MM.1S (cell line): Measurements from ENCODE around the gene P2RX6.
"Not testable (repeated sequence)": the region's sequence is repeated elsewhere in the genome, so short reads cannot be mapped to it uniquely, and the experiment has no call there.

ENCODE experiments used
- DNase-seq: peaks from one replicate; pipeline ENCODE4 v3.0.0-alpha.2; 2015
- H2AFZ ChIP-seq: fragments of 300-600 bp; sonication (generic); 2 replicates; pipeline ENCODE4 v1.6.0; 2016; ENCODE audit warnings: antibody characterized with exemption, low read length
- H3F3A ChIP-seq: fragments of 300-600 bp; sonication (generic); 2 replicates; pipeline ENCODE4 v1.6.1; 2016; ENCODE audit warnings: mild to moderate bottlenecking, antibody characterized with exemption, low read length, moderate library complexity, mixed read lengths; ENCODE audit not compliant: insufficient read depth
- H3K27ac ChIP-seq: fragments of 300-600 bp; sonication (generic); 2 replicates; pipeline ENCODE4 v1.5.1; 2016; ENCODE audit warnings: mild to moderate bottlenecking, low read length
- H3K27me3 ChIP-seq: fragments of 300-600 bp; sonication (generic); replicated peaks from 2 replicates; pipeline ENCODE4 v1.6.0; 2016; ENCODE audit warnings: low read length; ENCODE audit not compliant: insufficient read depth
- H3K36me3 ChIP-seq: fragments of 300-600 bp; sonication (generic); replicated peaks from 2 replicates; pipeline ENCODE4 v1.6.1; 2016; ENCODE audit warnings: mild to moderate bottlenecking, low read length, mixed read lengths; ENCODE audit not compliant: insufficient read depth
- H3K4me1 ChIP-seq: fragments of 300-600 bp; sonication (generic); 2 replicates; pipeline ENCODE4 v1.6.1; 2016; ENCODE audit warnings: low read length, mixed read lengths
- H3K4me2 ChIP-seq: fragments of 300-600 bp; sonication (generic); 2 replicates; pipeline ENCODE4 v1.6.0; 2016; ENCODE audit warnings: low read depth, low read length
- H3K4me3 ChIP-seq: fragments of 300-600 bp; sonication (generic); 2 replicates; pipeline ENCODE4 v1.5.1; 2016; ENCODE audit warnings: low read length, mixed read lengths
- H3K79me2 ChIP-seq: fragments of 300-600 bp; sonication (generic); 2 replicates; pipeline ENCODE4 v1.6.1; 2016; ENCODE audit warnings: mixed run types, low read length, mixed read lengths
- H3K9ac ChIP-seq: fragments of 300-600 bp; sonication (generic); 2 replicates; pipeline ENCODE4 v1.6.1; 2016; ENCODE audit warnings: low read length, mixed read lengths
- H3K9me2 ChIP-seq: fragments of 300-600 bp; sonication (generic); replicated peaks from 2 replicates; pipeline ENCODE4 v1.6.1; 2016; ENCODE audit warnings: mild to moderate bottlenecking, low read length, mixed read lengths; ENCODE audit not compliant: insufficient read depth
- H3K9me3 ChIP-seq: fragments of 300-600 bp; sonication (generic); replicated peaks from 2 replicates; pipeline ENCODE4 v1.6.1; 2016; ENCODE audit warnings: mild to moderate bottlenecking, low read length, mixed read lengths; ENCODE audit not compliant: insufficient read depth
- H4K20me1 ChIP-seq: fragments of 300-600 bp; sonication (generic); 2 replicates; pipeline ENCODE4 v1.6.1; 2016; ENCODE audit warnings: mild to moderate bottlenecking, low read length, moderate library complexity, mixed read lengths; ENCODE audit not compliant: insufficient read depth
- CTCF ChIP-seq: fragments of 300-600 bp; sonication (generic); IDR thresholded peaks from 2 replicates; pipeline ENCODE4 v1.5.1; 2016; ENCODE audit warnings: antibody characterized with exemption, low read length, mixed read lengths
- EZH2 ChIP-seq: fragments of 300-600 bp; sonication (generic); optimal IDR thresholded peaks from 2 replicates; pipeline ENCODE3; 2017; ENCODE audit warnings: low read depth, mild to moderate bottlenecking, antibody characterized with exemption, low read length, mixed read lengths
- EZH2phosphoT487 ChIP-seq: fragments of 300-600 bp; sonication (generic); IDR thresholded peaks from 2 replicates; pipeline ENCODE4 v1.6.1; 2018; ENCODE audit warnings: antibody characterized with exemption, low read length

The P2RX6 gene

GRCh38 chr22:20967697-20968211 is 47.2 kb upstream of the P2RX6 start:
- Histone ChIP-seq H3K4me2 (no peak overlapping the region), H3K4me1 (peaks cover 10% of the 10 kb centered on the region), H4K20me1 (no peaks in the 10 kb centered on the region), H3F3A (no peaks in the 10 kb centered on the region), H3K27me3 (peaks cover 12% of the 10 kb centered on the region; the same call in 1 of the 2 replicates), H3K27ac (no peak overlapping the region), H3K9me2 (no peaks in the 10 kb centered on the region), H3K9ac (no peak overlapping the region), H3K9me3 (no peaks in the 10 kb centered on the region), H2AFZ (no peak overlapping the region), H3K36me3 (no peaks in the 10 kb centered on the region), H3K79me2 (no peaks in the 10 kb centered on the region), H3K4me3 (no peak overlapping the region)
- TF ChIP-seq EZH2phosphoT487 (no peak), EZH2 (no peak), CTCF (no peak)
- DNase-seq = no peak

- no peak for DNase-seq
- peaks cover 10% of the 10 kb centered on the region for H3K4me1 ChIP-seq
- TF ChIP-seq CTCF (no peak), EZH2phosphoT487 (no peak)
- H3K9me3 ChIP-seq = no peaks in the 10 kb centered on the region
- H3K4me3 ChIP-seq = no peak overlapping the region
- peaks cover 18% of the 10 kb centered on the region for H3K27me3 ChIP-seq
- no peaks in the 10 kb centered on the region for H3K79me2 ChIP-seq
- H3K27ac ChIP-seq = no peak overlapping the region
- H3F3A ChIP-seq = no peaks in the 10 kb centered on the region
- H3K9me2 ChIP-seq = no peaks in the 10 kb centered on the region
- H3K36me3 ChIP-seq = no peaks in the 10 kb centered on the region
- no peak overlapping the region for H2AFZ ChIP-seq
- no peak overlapping the region for H3K9ac ChIP-seq
- H3K4me2 ChIP-seq = no peak overlapping the region
- no peaks in the 10 kb centered on the region for H4K20me1 ChIP-seq
Observed at GRCh38 chr22:20968281-20968977, 46.5 kb upstream of the P2RX6 start.

DNA sequence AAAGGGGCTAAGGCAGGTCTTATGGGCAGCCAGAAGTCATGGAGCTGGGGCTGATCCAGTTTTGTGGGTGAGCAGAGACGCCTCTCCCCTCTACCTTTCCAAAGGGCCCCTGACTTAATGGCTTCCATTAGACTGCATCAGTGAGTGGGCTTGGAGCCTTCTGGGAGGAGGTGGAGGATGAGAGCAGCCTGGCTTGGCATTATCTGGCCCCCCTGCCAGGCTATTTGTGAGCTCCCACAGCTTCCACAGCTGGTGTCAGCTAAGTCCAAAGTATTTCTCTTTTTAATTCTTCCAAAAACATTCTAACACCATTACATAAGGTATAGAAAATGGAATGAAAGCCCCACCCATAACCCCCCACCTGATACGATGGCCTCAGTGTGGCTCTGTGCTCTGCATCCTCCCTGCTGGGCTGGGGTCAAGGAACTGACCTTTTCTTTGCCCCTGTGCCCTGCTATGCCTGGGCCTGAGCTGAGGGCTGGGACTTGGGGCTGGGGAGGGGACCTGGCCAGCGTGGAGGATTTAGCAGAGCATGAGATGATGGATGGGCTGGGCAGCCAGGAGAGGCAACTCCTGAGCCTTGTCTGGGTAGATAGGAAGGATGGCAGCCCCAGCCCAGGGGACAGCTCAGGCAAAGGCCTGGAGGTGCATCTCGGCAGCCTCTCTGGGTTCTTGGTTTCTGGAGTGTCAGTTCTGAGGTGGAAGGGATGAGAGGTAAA is 43.9 kb upstream of the P2RX6 start:
- no peak for DNase-seq
- no peaks in the 10 kb centered on the region for H3K36me3 ChIP-seq
- H3K9me3 ChIP-seq = no peaks in the 10 kb centered on the region
- H3K4me1 ChIP-seq = peaks cover under 1% of the 10 kb centered on the region
- TF ChIP-seq EZH2phosphoT487 (no peak), CTCF (no peak), EZH2 (no peak)
- H3F3A ChIP-seq = no peaks in the 10 kb centered on the region
- H2AFZ ChIP-seq = no peak overlapping the region
- no peak overlapping the region for H3K4me3 ChIP-seq
- peaks cover 38% of the 10 kb centered on the region for H3K27me3 ChIP-seq
- H4K20me1 ChIP-seq = no peaks in the 10 kb centered on the region
- H3K9me2 ChIP-seq = no peaks in the 10 kb centered on the region
- H3K4me2 ChIP-seq = no peak overlapping the region
- H3K79me2 ChIP-seq = no peaks in the 10 kb centered on the region
- H3K27ac ChIP-seq = no peak overlapping the region
- H3K9ac ChIP-seq = no peak overlapping the region

GRCh38 chr22:20972014-20972694 is 42.8 kb upstream of the P2RX6 start:
- not testable (repeated sequence) for H2AFZ ChIP-seq, H3F3A ChIP-seq, H3K27ac ChIP-seq, DNase-seq, H4K20me1 ChIP-seq, H3K9me3 ChIP-seq, H3K9ac ChIP-seq, H3K36me3 ChIP-seq, H3K79me2 ChIP-seq, H3K9me2 ChIP-seq, H3K4me1 ChIP-seq, H3K4me2 ChIP-seq, H3K4me3 ChIP-seq
- peaks cover 41% of the 10 kb centered on the region for H3K27me3 ChIP-seq
